Fibroblast of lung (primary cell): ENCODE measurements around the gene RHPN2. TPM values are rescaled to one million over a fixed set of nuclear protein-coding genes. Genes with fewer than 3 reads are reported as not detected.

Experiments used
- DNase-seq, 2 donors: peaks; one replicate each; pipeline versions ENCODE4 v3.0.0 to v3.0.0-alpha.2; 2010; ENCODE audit warnings: low read depth in 2 of 2
- H2AFZ ChIP-seq: 2 replicates; pipeline ENCODE4 v1.5.1; 2012; ENCODE audit warnings: low read length, control low read depth, inconsistent platforms
- H3K27ac ChIP-seq: 2 replicates; pipeline ENCODE4 v1.5.1; 2011; ENCODE audit warnings: low read length, control low read depth; ENCODE audit not compliant: insufficient read depth
- H3K27me3 ChIP-seq: 2 replicates; pipeline ENCODE4 v1.5.1; 2011; ENCODE audit warnings: mild to moderate bottlenecking, low read length; ENCODE audit not compliant: control insufficient read depth, insufficient read depth
- H3K36me3 ChIP-seq: 2 replicates; pipeline ENCODE4 v1.5.1; 2011; ENCODE audit warnings: low read length; ENCODE audit not compliant: control insufficient read depth, insufficient read depth
- H3K4me1 ChIP-seq: 2 replicates; pipeline ENCODE4 v1.5.1; 2011; ENCODE audit warnings: low read length; ENCODE audit not compliant: control insufficient read depth, insufficient read depth; ENCODE audit errors: extremely low read depth
- H3K4me2 ChIP-seq: 2 replicates; pipeline ENCODE4 v1.5.1; 2011; ENCODE audit warnings: low read length, control low read depth; ENCODE audit not compliant: insufficient read depth; ENCODE audit errors: extremely low read depth
- H3K4me3 ChIP-seq, 4 experiments: fragments of 200-600 bp in 1 of 4; sonication (generic) in 1 of 4; replicated peaks in 1 of 4; 2 replicates each; pipeline ENCODE4 v1.5.1; 2011 to 2016; ENCODE audit warnings: low read length in 4 of 4, low read depth in 3 of 4, mild to moderate bottlenecking in 3 of 4, control low read depth in 2 of 4, inconsistent platforms in 1 of 4, mixed read lengths in 1 of 4; ENCODE audit not compliant: insufficient read depth in 1 of 4; ENCODE audit errors: control extremely low read depth in 1 of 4
- H3K79me2 ChIP-seq: 2 replicates; pipeline ENCODE4 v1.5.1; 2012; ENCODE audit warnings: mild to moderate bottlenecking, low read length, inconsistent platforms; ENCODE audit not compliant: control insufficient read depth, insufficient read depth
- H3K9ac ChIP-seq: 2 replicates; pipeline ENCODE4 v1.5.1; 2011; ENCODE audit warnings: mild to moderate bottlenecking, low read length, control low read depth; ENCODE audit not compliant: insufficient read depth
- H3K9me3 ChIP-seq: 2 replicates; pipeline ENCODE4 v1.5.1; 2012; ENCODE audit warnings: low read depth, low read length; ENCODE audit not compliant: control insufficient read depth, insufficient read depth
- H4K20me1 ChIP-seq: 2 replicates; pipeline ENCODE4 v1.5.1; 2011; ENCODE audit warnings: low read length; ENCODE audit not compliant: control insufficient read depth, insufficient read depth; ENCODE audit errors: extremely low read depth
- CTCF ChIP-seq, 2 donors: IDR thresholded peaks in 1 of 2; conservative IDR thresholded peaks in 1 of 2; 1 replicate in 1 of 2; 2 replicates in 1 of 2; pipeline ENCODE4 v1.5.1; 2011 to 2012; ENCODE audit warnings: low read length in 2 of 2, control low read depth in 1 of 2, inconsistent platforms in 1 of 2, low read depth in 1 of 2, mild to moderate bottlenecking in 1 of 2
- EZH2 ChIP-seq: IDR thresholded peaks from 2 replicates; pipeline ENCODE4 v1.5.1; 2012; ENCODE audit warnings: low read length, control low read depth, mild to moderate bottlenecking; ENCODE audit errors: missing control alignments
- polyA plus RNA-seq, 2 donors: library from polyadenylated mRNA; depleted of rRNA in 1 of 2; stranded (reverse) in 1 of 2; unstranded in 1 of 2; fragments of >200 nt; gene quantifications; 2 replicates each; pipeline ENCODE4 v1.2.1, GENCODE V29; 2011 to 2012; ENCODE audit warnings: missing spikeins in 1 of 2
- total RNA-seq: library from RNA; depleted of rRNA; stranded (reverse); fragments of >200 nt; gene quantifications from 2 replicates; pipeline ENCODE4 v1.2.1, GENCODE V29; 2014

RHPN2 gene
- total and polyA plus RNA-seq, 2 donors (not counting 1 experiment from before 2014, with no cell fraction given) = 3.3 to 3.8 TPM

- Histone ChIP-seq H3K4me3 (no peak overlapping the region), H3K27me3 (no peaks in the 10 kb centered on the region)
- TF ChIP-seq EZH2 = no peak
- no peak for TF ChIP-seq CTCF (conservative IDR thresholded peaks at IDR 0.05 in 1 of 2, IDR thresholded peaks at IDR 0.05 in 1 of 2; ENCODE audit: low read depth in 1 of 2, low read length in 2 of 2)
Measured at GRCh38 chr19:33094436-33095067, 29.9 kb upstream of the RHPN2 start.

GRCh38 chr19:33093420-33094210 lies 28.9 kb upstream of the RHPN2 start:
- no peak overlapping the region for H3K27ac ChIP-seq
- H3K4me2 ChIP-seq = no peak overlapping the region
- H3K9me3 ChIP-seq = no peaks in the 10 kb centered on the region
- H3K4me3 ChIP-seq = no peak overlapping the region
- H3K79me2 ChIP-seq = no peaks in the 10 kb centered on the region
- H3K27me3 ChIP-seq = no peaks in the 10 kb centered on the region
- no peak for DNase-seq
- no peak for TF ChIP-seq EZH2
- no peak for TF ChIP-seq CTCF (conservative IDR thresholded peaks at IDR 0.05 in 1 of 2, IDR thresholded peaks at IDR 0.05 in 1 of 2; ENCODE audit: low read depth in 1 of 2, low read length in 2 of 2)
- no peaks in the 10 kb centered on the region for H3K4me1 ChIP-seq
- H3K36me3 ChIP-seq = peaks cover 14% of the 10 kb centered on the region
- H4K20me1 ChIP-seq = no peaks in the 10 kb centered on the region
- H3K9ac ChIP-seq = no peak overlapping the region
- H2AFZ ChIP-seq = no peak overlapping the region

More at GRCh38 chr19:33094436-33095067, 29.9 kb upstream of the RHPN2 start:
- DNase-seq = no peak
- H3K4me2 ChIP-seq = no peak overlapping the region
- H2AFZ ChIP-seq = no peak overlapping the region
- no peaks in the 10 kb centered on the region for H4K20me1 ChIP-seq
- no peak overlapping the region for H3K9ac ChIP-seq
- no peaks in the 10 kb centered on the region for H3K79me2 ChIP-seq
- H3K4me1 ChIP-seq = no peaks in the 10 kb centered on the region
- H3K9me3 ChIP-seq = no peaks in the 10 kb centered on the region
- peaks cover 14% of the 10 kb centered on the region for H3K36me3 ChIP-seq
- no peak overlapping the region for H3K27ac ChIP-seq

DNA sequence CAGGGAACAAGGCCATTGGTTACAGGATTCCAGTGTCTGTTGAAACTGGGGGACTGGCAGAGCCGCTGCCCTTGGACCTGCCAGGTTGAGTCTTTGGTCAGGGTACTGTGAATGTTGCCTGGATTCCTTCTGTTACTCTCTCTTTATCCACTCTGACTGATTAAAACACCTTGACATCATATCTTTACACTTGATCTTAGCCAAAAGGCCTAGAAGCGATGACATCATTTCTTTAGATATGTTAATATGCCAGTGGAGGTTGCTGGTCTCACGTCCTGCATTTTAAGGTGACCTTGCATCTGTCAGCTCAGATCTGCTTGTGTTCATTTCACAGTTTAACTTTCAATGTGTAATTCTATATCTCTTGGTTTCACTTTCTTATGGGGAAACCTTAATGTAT lies 25.5 kb upstream of the RHPN2 start:
- no peak overlapping the region for H3K27ac ChIP-seq
- H3K36me3 ChIP-seq = peaks cover 5% of the 10 kb centered on the region
- no peaks in the 10 kb centered on the region for H3K27me3 ChIP-seq
- H3K79me2 ChIP-seq = no peaks in the 10 kb centered on the region
- no peak overlapping the region for H3K9ac ChIP-seq
- H4K20me1 ChIP-seq = no peaks in the 10 kb centered on the region
- TF ChIP-seq CTCF (conservative IDR thresholded peaks at IDR 0.05 in 1 of 2, IDR thresholded peaks at IDR 0.05 in 1 of 2; ENCODE audit: low read depth in 1 of 2, low read length in 2 of 2) (no peak), EZH2 (no peak)
- H2AFZ ChIP-seq = no peak overlapping the region
- DNase-seq = no peak
- no peak overlapping the region for H3K4me3 ChIP-seq
- no peaks in the 10 kb centered on the region for H3K9me3 ChIP-seq
- no peaks in the 10 kb centered on the region for H3K4me1 ChIP-seq
- no peak overlapping the region for H3K4me2 ChIP-seq
